ENCODE measurements around the gene RRAGD. TPM values are rescaled to one million over a fixed set of nuclear protein-coding genes. Genes with fewer than 3 reads are reported as not detected.

The RRAGD gene
- total RNA-seq, 1 donor from 2014 or later: 5.4 TPM

DNA sequence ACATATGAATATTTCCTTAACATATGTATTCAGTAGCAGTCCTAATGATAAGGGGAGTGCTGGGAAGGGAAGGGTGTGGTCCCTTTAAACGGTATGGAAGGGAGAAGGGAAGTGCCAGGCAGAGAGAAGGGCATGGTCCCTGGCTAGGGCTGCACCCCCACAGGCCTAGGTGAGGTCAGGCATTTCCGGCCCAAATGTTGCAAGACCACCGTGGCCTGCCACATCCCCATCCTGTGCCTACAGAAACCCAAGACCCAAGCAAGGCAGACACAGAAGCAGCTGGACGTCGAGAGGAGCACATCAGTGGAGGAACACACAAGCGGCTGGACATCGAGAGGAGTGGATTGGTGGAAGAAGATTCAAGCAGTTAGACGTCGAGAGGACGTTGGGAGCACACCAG lies 5.9 kb downstream of the RRAGD start:
- TF ChIP-seq, protein P1, sequence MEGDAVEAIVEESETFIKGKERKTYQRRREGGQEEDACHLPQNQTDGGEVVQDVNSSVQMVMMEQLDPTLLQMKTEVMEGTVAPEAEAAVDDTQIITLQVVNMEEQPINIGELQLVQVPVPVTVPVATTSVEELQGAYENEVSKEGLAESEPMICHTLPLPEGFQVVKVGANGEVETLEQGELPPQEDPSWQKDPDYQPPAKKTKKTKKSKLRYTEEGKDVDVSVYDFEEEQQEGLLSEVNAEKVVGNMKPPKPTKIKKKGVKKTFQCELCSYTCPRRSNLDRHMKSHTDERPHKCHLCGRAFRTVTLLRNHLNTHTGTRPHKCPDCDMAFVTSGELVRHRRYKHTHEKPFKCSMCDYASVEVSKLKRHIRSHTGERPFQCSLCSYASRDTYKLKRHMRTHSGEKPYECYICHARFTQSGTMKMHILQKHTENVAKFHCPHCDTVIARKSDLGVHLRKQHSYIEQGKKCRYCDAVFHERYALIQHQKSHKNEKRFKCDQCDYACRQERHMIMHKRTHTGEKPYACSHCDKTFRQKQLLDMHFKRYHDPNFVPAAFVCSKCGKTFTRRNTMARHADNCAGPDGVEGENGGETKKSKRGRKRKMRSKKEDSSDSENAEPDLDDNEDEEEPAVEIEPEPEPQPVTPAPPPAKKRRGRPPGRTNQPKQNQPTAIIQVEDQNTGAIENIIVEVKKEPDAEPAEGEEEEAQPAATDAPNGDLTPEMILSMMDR (IDR thresholded peaks at IDR 0.05): no peak
- ChIA-PET CTCF (no interaction called here), POLR2A (no interaction called here)
- no peak for DNase-seq
- Mint-ChIP-seq H3K4me1 (peaks cover 9% of the 10 kb centered on the region), H3K27me3 (peaks cover 8% of the 10 kb centered on the region), H3K9me3 (no peaks in the 10 kb centered on the region), H3K36me3 (ENCODE audit: low read depth) (no peaks in the 10 kb centered on the region), H3K4me3 (no peak overlapping the region), H3K27ac (no peak overlapping the region)
- no peak for ATAC-seq (ENCODE audit: low read depth)
- intact Hi-C loops (cut with micrococcal nuclease): no loop called here

DNA sequence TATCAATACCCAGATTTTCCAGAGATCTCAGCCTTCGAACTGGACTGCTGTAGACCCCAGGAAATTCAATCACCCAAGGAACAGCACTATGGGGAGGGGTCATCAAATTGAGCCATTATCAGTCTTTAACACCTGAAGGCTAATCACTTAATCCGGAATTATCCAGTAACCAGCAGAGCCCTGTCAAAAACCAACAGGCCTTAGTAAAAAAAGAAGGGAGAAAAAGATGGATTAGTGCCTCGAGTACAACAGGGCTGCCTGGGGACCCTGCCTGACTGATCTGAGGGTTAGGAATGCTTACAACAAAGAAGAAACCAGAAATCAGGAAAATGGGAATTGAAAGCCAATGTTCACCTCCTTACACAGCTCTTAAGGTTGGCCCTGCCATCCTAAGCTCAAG lies 7.6 kb downstream of the RRAGD start:
- H3K4me1 Mint-ChIP-seq: no peaks in the 10 kb centered on the region
- ATAC-seq (ENCODE audit: low read depth): no peak
- DNase-seq: no peak
- H3K36me3 Mint-ChIP-seq (ENCODE audit: low read depth): no peaks in the 10 kb centered on the region
- ChIA-PET POLR2A (no interaction called here), CTCF (no interaction called here)
- intact Hi-C loops (cut with micrococcal nuclease): no loop called here
- H3K4me3 Mint-ChIP-seq: no peak overlapping the region
- peaks cover 8% of the 10 kb centered on the region for H3K27me3 Mint-ChIP-seq
- no peak overlapping the region for H3K27ac Mint-ChIP-seq
- no peaks in the 10 kb centered on the region for H3K9me3 Mint-ChIP-seq
- TF ChIP-seq, protein P1 (IDR thresholded peaks at IDR 0.05): no peak

DNA sequence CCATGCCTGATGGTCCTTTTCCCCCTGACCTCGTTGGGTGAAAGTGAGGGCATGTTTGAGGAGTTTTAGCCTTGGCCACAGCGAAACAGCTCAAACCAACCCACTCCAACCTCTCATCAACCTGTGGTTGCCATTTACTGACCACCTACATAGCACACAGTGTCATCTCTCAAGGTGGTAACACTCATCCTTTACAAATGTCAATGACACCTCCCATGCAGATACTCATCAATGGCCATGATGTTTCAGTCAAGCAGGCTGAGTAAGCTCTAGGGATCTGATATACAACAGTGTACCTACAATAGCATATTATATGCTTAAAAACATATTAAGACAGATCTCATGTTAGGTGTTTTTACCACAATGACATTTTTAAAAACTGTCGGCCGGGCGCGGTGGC lies 9.3 kb downstream of the RRAGD start:
- ATAC-seq (ENCODE audit: low read depth) (no peak), DNase-seq (no peak)
- Mint-ChIP-seq H3K36me3 (ENCODE audit: low read depth) (no peaks in the 10 kb centered on the region), H3K4me1 (no peaks in the 10 kb centered on the region), H3K27ac (no peak overlapping the region), H3K9me3 (no peaks in the 10 kb centered on the region), H3K4me3 (no peak overlapping the region), H3K27me3 (peaks cover 8% of the 10 kb centered on the region)
- CTCF ChIA-PET: no interaction called here
- intact Hi-C loops (cut with micrococcal nuclease): no loop called here
- POLR2A ChIA-PET: no interaction called here
- TF ChIP-seq, protein P1 (IDR thresholded peaks at IDR 0.05): no peak

GRCh38 chr6:89400912-89401399 lies 11.1 kb downstream of the RRAGD start:
- no peak overlapping the region for H3K4me3 Mint-ChIP-seq
- DNase-seq (no peak), ATAC-seq (ENCODE audit: low read depth) (no peak)
- no peaks in the 10 kb centered on the region for H3K9me3 Mint-ChIP-seq
- H3K4me1 Mint-ChIP-seq: no peaks in the 10 kb centered on the region
- ChIA-PET POLR2A (interaction anchor here (0.5 to 1.3 kb wide), 3 partner anchors 10 to 356 kb away, joined by 3 to 4 read pairs (median 3); no protein-coding TSS in a partner anchor), CTCF (no interaction called here)
- H3K27me3 Mint-ChIP-seq: peaks cover 8% of the 10 kb centered on the region
- TF ChIP-seq, protein P1 (IDR thresholded peaks at IDR 0.05): no peak
- no peak overlapping the region for H3K27ac Mint-ChIP-seq
- intact Hi-C loops (cut with micrococcal nuclease): no loop called here
- H3K36me3 Mint-ChIP-seq (ENCODE audit: low read depth): no peaks in the 10 kb centered on the region

- Mint-ChIP-seq H3K4me1 (no peaks in the 10 kb centered on the region), H3K27me3 (peaks cover 4% of the 10 kb centered on the region), H3K9me3 (no peaks in the 10 kb centered on the region), H3K4me3 (no peak overlapping the region), H3K27ac (no peak overlapping the region), H3K36me3 (ENCODE audit: low read depth) (no peaks in the 10 kb centered on the region)
- ChIA-PET CTCF (no interaction called here), POLR2A (interaction anchor here (1.2 kb wide), 1 partner anchor 13 kb away, joined by 3 read pairs; no protein-coding TSS in a partner anchor)
- no peak for DNase-seq
- no peak for ATAC-seq (ENCODE audit: low read depth)
- TF ChIP-seq, protein P1 (IDR thresholded peaks at IDR 0.05): no peak
- intact Hi-C loops (cut with micrococcal nuclease): no loop called here
Observed at GRCh38 chr6:89400050-89400449, 12.0 kb downstream of the RRAGD start.
